Tibial artery (tissue), 4 donors: Measurements from ENCODE around the gene TYW5.
"Not testable (repeated sequence)": the region's sequence is repeated elsewhere in the genome, so short reads cannot be mapped to it uniquely, and the experiment has no call there.

Experiments
- DNase-seq, 2 donors: peaks; one replicate each; pipeline ENCODE4 v3.0.0-alpha.2; 2019
- H3K27ac ChIP-seq, 2 donors: fragments of 200-600 bp; sonication (generic) in 1 of 2; 1 replicate in 1 of 2; 2 replicates in 1 of 2; pipeline ENCODE4 v1.5.1; 2018 to 2019; ENCODE audit warnings: mild to moderate bottlenecking in 1 of 2
- H3K27me3 ChIP-seq, 2 donors: fragments of 200-600 bp; sonication (generic) in 1 of 2; one replicate each; pipeline versions ENCODE4 v1.5.1 to v1.6.0; 2016 to 2019
- H3K36me3 ChIP-seq, 3 donors: fragments of 200-600 bp; sonication (generic) in 2 of 3; one replicate each; pipeline ENCODE4 v1.5.1; 2016 to 2019; ENCODE audit warnings: mild to moderate bottlenecking in 2 of 3
- H3K4me1 ChIP-seq, 4 donors: fragments of 200-600 bp; sonication (generic) in 2 of 4; 1 replicate in 3 of 4; 2 replicates in 1 of 4; pipeline ENCODE4 v1.5.1; 2016 to 2019
- H3K4me3 ChIP-seq, 2 donors: fragments of 200-600 bp; sonication (generic) in 1 of 2; 1 replicate in 1 of 2; 2 replicates in 1 of 2; pipeline ENCODE4 v1.5.1; 2018 to 2019; ENCODE audit warnings: mild to moderate bottlenecking in 2 of 2
- H3K9me3 ChIP-seq, 3 donors: fragments of 200-600 bp; sonication (generic) in 1 of 3; one replicate each; pipeline ENCODE4 v1.5.1; 2016 to 2019
- intact Hi-C: fragments of 100-400 bp; cut with DNase I; formaldehyde crosslinking; loops from one replicate; pipeline ENCODE4 v1.15.0; 2023; ENCODE audit warnings: low total_unique reads
- TF ChIP-seq, protein P1 (sequence below), 2 experiments: fragments of 200-600 bp in 1 of 2; fragments of 450-650 bp in 1 of 2; IDR thresholded peaks; one replicate each; pipeline ENCODE4 v1.5.1; 2017 to 2019; ENCODE audit warnings: antibody characterized with exemption in 2 of 2, mild to moderate bottlenecking in 1 of 2, moderate library complexity in 1 of 2

TYW5 gene

GRCh38 chr2:199922856-199923255 is 32.4 kb downstream of the TYW5 start:
- Histone ChIP-seq H3K4me1 (no peaks in the 10 kb centered on the region), H3K27me3 (no peaks in the 10 kb centered on the region), H3K9me3 (no peaks in the 10 kb centered on the region), H3K27ac (no peak overlapping the region), H3K36me3 (peaks cover 13 to 19% (median 18%) of the 10 kb centered on the region in 3 donors), H3K4me3 (no peak overlapping the region)
- no peak for DNase-seq
- intact Hi-C loops: no loop called here
- TF ChIP-seq, protein P1, sequence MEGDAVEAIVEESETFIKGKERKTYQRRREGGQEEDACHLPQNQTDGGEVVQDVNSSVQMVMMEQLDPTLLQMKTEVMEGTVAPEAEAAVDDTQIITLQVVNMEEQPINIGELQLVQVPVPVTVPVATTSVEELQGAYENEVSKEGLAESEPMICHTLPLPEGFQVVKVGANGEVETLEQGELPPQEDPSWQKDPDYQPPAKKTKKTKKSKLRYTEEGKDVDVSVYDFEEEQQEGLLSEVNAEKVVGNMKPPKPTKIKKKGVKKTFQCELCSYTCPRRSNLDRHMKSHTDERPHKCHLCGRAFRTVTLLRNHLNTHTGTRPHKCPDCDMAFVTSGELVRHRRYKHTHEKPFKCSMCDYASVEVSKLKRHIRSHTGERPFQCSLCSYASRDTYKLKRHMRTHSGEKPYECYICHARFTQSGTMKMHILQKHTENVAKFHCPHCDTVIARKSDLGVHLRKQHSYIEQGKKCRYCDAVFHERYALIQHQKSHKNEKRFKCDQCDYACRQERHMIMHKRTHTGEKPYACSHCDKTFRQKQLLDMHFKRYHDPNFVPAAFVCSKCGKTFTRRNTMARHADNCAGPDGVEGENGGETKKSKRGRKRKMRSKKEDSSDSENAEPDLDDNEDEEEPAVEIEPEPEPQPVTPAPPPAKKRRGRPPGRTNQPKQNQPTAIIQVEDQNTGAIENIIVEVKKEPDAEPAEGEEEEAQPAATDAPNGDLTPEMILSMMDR (IDR thresholded peaks at IDR 0.05): no peak

GRCh38 chr2:199916980-199917379 is 38.3 kb downstream of the TYW5 start:
- Histone ChIP-seq H3K27ac (no peak overlapping the region), H3K9me3 (no peaks in the 10 kb centered on the region), H3K4me3 (no peak overlapping the region), H3K27me3 (no peaks in the 10 kb centered on the region), H3K4me1 (peaks cover 0 to 24% (median 9%) of the 10 kb centered on the region in 4 donors), H3K36me3 (peaks cover 13 to 32% (median 24%) of the 10 kb centered on the region in 3 donors)
- TF ChIP-seq, protein P1 (IDR thresholded peaks at IDR 0.05): no peak
- DNase-seq: no peak
- intact Hi-C loops: no loop called here

DNA sequence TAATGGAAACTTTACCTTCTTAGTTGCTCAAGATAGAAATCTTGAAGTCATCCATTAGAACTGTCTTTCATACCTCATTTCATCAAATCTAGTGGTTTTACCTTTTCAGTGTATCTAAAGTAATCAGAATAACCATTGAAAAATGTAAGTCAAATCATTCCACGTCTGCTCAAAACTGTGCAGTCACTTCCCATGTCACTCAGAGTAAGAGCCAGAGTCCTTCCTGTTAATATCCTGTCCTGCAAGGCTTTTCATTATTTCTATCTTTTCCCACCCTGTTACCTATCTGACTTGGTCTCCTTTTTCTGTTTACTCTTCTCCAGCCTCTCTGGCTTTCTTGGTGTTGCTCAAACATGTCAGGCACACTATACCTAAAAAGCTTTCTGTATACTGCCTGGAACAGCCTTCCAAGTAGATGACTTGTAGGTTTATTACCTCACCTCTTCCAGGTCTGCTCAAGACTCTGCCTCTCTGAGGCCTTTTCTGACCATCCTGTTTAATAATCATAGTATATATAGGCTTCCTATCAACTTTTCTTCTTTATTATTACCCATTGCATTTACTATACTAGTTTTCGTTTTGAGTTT is 40.8 kb downstream of the TYW5 start:
- intact Hi-C loops: no loop called here

GRCh38 chr2:199912553-199913114 is 42.7 kb downstream of the TYW5 start:
- intact Hi-C loops, H3K9me3 ChIP-seq, H3K27me3 ChIP-seq, DNase-seq: not testable (repeated sequence)
- H3K27ac ChIP-seq: peak overlapping the region in 1 of 2 donors; percentile 99
- peaks cover 0 to 29% (median 14%) of the 10 kb centered on the region in 4 donors for H3K4me1 ChIP-seq
- peak overlapping the region; percentile 71 to 95 for H3K4me3 ChIP-seq
- H3K36me3 ChIP-seq: peaks cover 0 to 13% (median 10%) of the 10 kb centered on the region in 3 donors

More for the DNA sequence above, 40.8 kb downstream of the TYW5 start:
- Histone ChIP-seq H3K27me3 (no peaks in the 10 kb centered on the region), H3K4me3 (no peak overlapping the region), H3K27ac (no peak overlapping the region), H3K36me3 (peaks cover 13 to 31% (median 24%) of the 10 kb centered on the region in 3 donors), H3K9me3 (no peaks in the 10 kb centered on the region), H3K4me1 (peaks cover 0 to 29% (median 14%) of the 10 kb centered on the region in 4 donors)
- TF ChIP-seq, protein P1 (IDR thresholded peaks at IDR 0.05): no peak
- DNase-seq: no peak

DNA sequence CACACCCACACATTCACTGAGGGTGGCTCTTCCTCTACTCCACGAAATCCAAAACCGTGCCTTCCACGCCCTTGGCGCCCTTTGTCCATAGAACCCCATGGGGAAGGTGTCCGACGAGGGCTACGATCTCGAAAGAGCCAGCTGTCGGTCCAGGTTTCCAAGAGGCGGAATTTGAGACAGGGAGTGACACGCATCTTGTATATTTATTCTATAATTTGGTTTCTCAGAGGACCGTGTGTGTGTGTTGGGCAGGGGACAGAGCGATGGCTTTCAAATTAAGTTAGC is 43.5 kb downstream of the TYW5 start:
- DNase-seq: no peak
- Histone ChIP-seq H3K27ac (peak overlapping the region; percentile 93 to 99), H3K4me1 (peaks cover 0 to 29% (median 14%) of the 10 kb centered on the region in 4 donors), H3K36me3 (peaks cover 0 to 5% (median 4%) of the 10 kb centered on the region in 3 donors), H3K27me3 (no peaks in the 10 kb centered on the region), H3K4me3 (peak overlapping the region; percentile 71 to 95), H3K9me3 (no peaks in the 10 kb centered on the region)
- TF ChIP-seq, protein P1 (IDR thresholded peaks at IDR 0.05): no peak
- intact Hi-C loops: no loop called here

- intact Hi-C loops: no loop called here
- Histone ChIP-seq H3K9me3 (no peaks in the 10 kb centered on the region), H3K27ac (peak within 1 kb of the TSS; percentile 93 to 99), H3K27me3 (no peaks in the 10 kb centered on the region), H3K4me1 (peaks cover 0 to 29% (median 14%) of the 10 kb centered on the region in 4 donors), H3K36me3 (no peaks in the 10 kb centered on the region), H3K4me3 (peak within 1 kb of the TSS; percentile 71 to 95)
- DNase-seq: peak; percentile 96 to 97
- TF ChIP-seq, protein P1 (IDR thresholded peaks at IDR 0.05): no peak
Measured at GRCh38 chr2:199911052-199911876, 44.0 kb downstream of the TYW5 start, which contains the start of gene C2orf69. TSS of gene C2orf69 (plus strand) at chr2:199911293. CDS start at chr2:199911439, 146 bp downstream.
